HG02610 (cell line): ENCODE data around the gene FAM221B.

Source experiments
- ATAC-seq: cut with Tn5 transposase; IDR thresholded peaks from one replicate; pipeline ENCODE4 v1.9.1; 2021; ENCODE audit warnings: mild to moderate bottlenecking, moderate library complexity; ENCODE audit not compliant: unreplicated experiment

Gene FAM221B

DNA sequence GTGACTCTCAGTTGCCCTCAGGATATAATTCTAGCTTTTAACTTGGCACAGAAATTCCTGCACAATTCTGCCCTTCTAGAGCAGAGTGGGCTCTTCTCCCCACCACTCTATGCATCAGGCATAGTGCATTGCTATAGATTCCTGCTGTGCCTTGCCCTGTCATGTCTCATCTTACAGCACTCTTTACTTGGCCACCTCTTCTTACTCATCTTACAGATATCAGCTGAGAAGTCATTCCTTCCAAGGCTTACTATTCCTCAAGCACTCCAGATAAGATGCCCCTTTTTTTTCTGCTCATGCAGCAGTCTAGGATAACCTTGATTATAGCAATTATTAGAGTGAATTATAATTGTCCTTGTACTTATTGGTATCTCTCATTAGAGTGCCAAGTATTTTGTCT lies 5.6 kb downstream of the FAM221B start:
- ATAC-seq, result no peak

DNA sequence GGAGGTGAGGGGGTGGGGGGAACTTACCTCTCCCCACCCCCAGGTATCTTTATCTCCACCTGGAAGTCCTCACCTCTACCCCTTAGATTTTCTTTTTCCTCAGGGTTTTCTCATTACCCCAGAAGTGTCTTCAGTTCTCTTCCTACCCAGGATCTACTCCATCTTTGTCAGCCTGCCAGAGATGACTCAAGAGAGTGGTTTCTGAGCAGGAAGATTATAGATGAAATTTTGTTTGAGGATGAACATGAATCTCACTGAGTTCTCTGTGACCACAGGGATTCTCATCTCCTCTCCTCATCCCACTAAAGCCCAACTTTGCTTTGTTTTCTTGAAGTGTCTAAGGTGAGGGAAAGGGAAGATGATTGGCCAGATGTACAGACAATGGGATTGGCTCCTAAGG lies 8.5 kb downstream of the FAM221B start:
- ATAC-seq, result no peak

DNA sequence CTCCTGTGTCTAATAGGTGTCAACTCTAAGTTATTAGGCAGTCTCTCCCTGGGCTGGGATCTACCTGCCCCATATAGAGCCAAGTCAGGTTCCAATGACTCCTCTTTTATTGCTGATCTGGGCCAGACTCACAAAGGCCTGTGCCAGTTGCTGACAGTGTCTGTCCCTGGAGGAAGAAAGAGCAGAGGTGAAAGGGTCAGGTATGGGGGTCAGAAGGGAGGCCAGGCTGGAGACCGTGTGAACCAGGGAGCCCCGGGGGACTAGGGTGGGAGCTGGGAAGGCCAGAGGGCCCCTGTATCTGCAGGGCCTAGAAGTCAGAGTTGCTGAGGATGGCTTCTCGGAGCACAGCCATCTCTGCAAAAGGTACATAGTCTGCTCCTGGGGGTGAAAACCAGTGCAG lies 10.2 kb downstream of the FAM221B start:
- ATAC-seq, result no peak

DNA sequence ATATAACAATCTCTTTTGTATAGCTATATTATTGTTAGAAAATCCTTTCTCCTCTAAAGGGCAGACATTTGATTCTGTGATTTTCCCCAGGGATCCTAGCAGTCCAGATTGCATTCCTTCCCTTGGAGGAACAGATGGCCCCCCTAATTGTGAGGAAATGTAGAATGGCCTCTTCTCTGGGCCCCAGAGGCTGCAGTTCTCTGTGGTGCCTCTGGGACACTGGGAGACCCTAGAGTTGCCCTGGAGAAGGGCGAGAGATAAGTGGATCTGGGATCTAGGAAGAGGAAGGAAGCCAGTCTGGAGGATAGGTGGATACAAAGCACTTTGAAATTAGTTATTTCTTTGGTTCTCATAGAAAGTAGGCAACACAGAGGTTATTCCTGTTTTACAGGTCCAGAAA lies 11.8 kb downstream of the FAM221B start:
- no peak for ATAC-seq

DNA sequence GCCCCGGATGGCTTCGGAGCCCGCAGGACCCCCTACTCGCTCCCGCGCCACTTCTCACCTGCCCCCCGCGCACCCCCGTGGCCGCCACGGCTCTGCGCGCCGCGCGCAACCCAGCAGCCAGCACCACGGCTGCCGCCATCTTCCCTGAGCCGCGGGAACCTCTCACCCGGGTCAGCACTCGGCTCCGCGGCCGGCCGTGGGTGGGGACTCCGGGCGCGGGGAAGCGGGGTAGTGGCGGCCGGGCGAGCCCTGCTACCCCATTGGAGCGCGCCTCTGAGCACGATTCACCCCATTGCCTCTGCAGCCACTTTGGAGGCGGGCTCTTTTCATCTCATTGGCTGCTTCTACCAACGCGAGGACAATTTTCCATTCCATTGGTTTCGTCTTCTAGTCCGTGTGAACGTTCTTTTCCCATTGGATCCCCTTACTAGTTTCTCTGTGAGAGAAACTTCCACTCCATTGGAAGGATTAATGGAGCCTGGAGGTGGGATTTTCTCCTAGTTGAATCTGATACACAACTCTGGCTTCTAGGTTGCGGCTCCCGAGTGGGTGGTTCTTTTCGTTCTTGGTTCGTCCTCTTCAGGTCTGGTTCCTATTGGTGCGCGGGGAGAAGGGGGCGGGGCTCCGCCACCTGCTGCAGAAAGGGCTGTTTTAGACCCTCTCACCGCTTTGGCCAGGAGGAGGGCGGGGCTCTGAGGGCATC lies 13.5 kb downstream of the FAM221B start, which contains the start of gene HINT2:
HINT2 (minus strand) TSS at position 202 of the 703 bp plus-strand sequence; CDS start at position 139, 63 bp downstream.
- ATAC-seq, result peak; percentile 71

DNA sequence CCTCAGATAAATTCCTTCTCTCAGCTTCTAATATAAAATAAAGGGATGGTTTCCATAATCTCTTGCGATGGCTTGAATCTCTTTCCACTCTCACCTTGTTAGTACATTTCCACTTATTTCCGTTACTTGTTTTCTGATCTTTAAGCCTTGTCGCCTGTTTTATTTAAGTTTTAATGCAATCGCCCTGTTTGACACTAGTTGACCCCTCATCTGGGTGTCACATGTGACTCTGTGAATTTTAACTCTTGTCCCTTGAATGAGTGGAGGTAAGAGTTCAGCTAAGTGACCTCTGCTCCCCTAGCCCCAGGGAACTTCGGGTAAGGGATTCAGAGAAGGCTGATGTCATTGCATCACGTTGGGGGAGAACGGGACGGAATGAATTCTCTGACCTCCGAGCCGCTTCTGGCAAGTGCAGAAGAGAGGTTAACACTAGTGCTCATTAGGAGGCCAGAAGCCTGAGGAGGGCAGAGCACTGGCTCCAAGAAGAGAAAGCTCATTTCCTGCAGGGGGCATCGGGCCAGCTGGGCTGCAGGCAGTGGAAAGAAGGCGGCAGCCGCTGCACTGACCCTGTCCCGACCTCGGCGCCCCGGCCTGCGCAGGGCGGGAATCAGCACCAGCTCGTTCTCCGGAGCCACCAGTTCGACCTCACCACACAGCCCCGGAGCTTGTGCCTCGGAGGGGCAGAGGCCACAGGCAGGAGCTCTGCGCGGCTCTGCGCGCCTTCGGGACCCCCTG lies 14.3 kb downstream of the FAM221B start:
- peak; percentile 4 for ATAC-seq

DNA sequence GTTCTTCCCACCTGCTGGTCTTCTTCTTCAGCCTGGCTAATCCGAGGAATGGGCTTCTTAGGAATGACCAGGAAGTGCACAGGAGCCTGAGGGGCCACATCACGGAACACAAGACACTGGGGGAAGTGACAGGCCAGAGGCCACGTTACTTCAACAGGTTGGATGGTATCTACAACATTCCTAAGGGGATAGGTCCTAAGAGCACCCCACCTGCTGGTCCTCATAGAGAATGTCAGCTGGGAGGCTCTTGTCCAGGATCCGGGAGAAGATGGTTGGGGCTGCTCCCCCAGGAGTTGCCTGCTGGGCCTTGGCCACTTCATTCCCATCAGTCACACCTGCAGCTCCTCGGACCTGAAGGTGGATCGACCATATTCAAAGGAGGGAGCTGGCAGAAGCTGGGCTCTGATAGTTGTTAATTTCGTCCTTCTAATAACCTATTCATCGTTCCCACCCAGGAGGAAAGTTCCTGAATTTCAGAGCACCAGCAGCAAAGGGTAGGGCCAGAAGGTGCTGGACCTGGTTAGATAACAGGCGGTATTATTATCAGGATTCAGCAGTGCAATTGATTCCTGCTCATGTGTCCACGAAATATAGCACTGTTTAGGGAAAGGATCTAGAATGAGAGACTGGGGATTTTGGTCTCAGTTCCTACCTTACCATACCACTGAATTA lies 15.0 kb downstream of the FAM221B start:
- no peak for ATAC-seq

DNA sequence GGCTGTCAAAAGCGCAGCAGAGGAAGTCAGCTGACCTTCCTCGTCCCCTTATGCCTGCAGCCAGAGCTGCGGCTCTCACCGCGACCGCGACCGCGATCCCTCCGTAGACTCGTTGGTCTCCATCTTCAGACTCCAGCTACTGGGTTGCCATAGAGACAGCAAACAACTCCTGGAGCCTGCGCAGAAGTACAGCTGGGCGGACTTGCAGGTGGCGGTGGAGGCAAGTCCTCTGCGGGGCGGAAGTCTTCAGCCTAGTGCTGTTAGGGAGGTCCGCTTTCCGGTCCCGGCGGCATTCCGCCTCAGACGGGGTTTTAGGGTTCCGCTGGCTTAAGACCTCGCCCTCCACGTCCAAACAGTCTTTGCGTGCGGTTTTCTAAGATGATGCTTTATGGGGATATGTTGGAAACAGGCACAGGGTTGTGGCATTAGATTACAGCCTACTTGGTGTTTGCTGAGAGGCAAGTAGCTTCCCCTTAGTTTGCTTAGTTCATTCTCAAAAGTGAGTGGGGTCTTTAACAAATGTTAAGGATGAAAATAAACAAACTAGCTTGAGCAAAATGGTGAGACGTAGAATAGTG lies 16.4 kb downstream of the FAM221B start, which contains the start of gene SPAG8:
SPAG8 (minus strand) TSS at position 238 of the 578 bp plus-strand sequence; CDS start at position 123, 115 bp downstream.
- ATAC-seq, result peak; percentile 70

DNA sequence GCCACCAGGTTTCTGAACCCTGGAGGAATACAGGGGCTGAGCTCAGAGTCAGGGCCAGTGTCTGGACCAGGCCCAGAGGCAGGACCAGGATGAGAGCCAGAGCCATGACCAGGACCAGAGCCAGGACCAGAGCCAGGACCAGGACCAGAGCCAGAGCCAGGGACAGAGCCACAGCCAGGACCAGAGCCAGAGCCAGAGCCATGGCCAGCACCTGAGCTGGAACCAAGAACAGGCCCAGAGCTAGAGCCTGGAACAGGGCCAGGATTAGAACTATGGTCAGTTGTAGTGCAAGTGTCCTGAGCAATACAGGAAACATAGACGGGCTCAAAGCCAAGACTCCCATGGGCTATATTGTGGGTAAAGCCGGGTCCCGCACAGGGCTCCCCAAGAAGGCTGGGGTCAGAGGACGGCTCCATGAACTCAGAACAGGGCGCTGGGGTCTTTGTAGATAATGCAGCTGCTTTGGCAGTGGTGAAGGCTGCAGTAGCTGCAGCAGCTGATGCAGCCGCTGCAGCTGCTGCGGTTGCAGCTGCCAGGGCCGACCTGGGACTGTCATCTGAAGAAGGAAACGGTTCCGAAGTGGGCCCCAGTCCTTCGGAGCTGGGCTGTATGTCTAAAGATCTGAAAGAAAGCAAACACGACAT lies 17.0 kb downstream of the FAM221B start:
- ATAC-seq, result no peak

DNA sequence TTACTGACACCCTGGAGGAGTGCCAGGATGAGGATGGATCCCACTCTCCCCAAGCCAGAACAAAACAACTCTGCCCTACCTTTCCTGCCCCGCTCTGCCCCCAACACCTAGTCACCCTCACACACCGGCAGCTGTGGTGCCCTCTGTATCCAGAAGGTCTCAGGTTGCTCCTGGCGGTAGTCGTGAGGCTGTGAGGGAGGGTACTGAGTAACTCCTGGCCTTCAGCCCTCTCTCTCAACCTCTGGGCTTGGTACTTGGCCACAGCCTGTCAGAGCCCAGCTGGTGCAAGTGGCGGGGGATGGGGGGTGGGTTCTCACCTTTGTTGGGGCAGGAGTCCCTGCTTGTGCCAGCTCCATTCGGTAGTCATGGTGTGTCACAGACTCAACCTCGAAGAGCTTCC lies 18.4 kb downstream of the FAM221B start:
- ATAC-seq, result no peak

DNA sequence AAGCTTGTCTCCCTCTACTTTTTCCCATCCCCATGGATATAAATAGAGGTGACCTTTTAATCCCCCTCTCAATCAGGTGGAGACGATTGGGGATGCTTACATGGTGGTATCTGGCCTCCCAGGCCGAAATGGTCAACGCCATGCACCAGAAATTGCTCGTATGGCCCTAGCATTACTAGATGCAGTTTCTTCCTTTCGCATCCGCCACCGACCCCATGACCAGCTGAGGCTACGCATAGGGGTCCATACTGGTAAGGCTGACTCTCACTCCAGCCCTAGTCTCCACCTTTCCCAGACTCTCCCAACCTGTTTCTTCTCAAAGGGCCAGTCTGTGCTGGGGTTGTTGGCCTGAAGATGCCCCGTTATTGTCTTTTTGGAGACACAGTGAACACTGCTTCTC lies 20.1 kb downstream of the FAM221B start:
- no peak for ATAC-seq

DNA sequence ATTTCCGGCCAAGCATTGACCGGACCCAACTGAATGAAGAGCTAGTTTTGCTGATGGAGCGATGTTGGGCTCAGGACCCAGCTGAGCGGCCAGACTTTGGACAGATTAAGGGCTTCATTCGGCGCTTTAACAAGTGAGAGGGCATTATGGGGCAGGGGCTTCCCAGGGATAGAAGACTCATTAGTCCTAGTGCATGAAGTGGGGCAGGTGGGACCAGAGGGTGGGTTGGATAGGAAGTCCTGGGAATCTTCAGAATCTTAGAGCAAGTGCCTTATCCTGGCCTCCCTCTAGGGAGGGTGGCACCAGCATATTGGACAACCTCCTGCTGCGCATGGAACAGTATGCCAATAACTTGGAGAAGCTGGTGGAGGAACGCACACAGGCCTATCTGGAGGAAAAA lies 22.4 kb downstream of the FAM221B start:
- no peak for ATAC-seq

DNA sequence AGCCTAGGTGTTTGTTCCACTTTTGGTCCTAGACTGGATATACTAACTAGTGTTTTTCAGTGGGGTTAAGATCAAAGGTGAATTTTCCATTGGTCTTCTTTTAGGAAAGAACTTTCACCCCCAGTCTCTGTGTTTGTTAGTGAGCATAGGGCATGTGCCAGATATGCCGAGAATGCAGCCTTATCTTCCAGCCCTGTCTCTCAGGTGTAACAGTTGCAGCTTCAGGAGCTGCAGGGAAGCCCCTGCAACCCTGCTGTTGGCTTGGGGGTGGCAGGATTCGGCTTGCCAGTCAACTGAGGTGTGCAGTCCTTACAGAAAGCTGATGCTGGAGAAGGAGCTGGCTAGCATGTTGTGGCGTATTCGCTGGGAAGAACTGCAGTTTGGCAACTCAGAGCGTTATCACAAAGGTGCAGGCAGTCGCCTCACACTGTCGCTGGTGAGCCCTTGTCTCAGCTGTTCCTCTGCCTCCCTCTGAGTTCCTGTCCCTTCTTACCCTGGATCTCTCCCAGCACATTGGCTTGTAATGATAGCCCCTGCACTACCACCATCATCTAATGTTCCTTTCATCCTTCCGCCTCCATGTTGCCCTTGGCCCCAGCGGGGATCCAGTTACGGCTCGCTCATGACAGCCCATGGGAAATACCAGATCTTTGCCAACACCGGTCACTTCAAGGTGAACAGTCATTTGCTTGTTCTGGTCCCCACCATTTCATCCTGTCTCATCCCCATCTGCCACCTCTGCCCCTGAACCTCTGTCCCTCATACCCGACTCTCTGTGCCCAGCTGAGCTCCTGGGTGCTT lies 27.0 kb downstream of the FAM221B start:
- ATAC-seq, result no peak

DNA sequence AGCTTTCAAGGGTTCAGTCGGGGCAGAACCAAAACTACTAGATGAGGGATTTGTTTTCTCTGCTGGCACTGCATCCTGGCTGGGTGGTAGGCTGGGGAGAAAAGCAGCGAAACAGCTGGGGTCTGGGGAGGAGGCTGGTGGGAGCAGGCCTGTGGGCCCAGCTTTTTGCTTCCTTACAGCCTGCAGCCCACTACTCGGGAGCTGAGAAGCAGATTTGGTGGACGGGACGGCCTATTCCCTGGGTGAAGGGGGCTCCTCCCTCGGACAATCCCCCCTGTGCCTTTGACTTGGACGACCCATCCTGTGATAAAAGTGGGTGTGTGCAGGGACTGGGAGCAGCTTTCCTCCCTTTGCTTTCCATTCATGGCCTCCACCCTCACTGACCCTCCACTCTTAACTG lies 28.0 kb downstream of the FAM221B start:
- no peak for ATAC-seq

DNA sequence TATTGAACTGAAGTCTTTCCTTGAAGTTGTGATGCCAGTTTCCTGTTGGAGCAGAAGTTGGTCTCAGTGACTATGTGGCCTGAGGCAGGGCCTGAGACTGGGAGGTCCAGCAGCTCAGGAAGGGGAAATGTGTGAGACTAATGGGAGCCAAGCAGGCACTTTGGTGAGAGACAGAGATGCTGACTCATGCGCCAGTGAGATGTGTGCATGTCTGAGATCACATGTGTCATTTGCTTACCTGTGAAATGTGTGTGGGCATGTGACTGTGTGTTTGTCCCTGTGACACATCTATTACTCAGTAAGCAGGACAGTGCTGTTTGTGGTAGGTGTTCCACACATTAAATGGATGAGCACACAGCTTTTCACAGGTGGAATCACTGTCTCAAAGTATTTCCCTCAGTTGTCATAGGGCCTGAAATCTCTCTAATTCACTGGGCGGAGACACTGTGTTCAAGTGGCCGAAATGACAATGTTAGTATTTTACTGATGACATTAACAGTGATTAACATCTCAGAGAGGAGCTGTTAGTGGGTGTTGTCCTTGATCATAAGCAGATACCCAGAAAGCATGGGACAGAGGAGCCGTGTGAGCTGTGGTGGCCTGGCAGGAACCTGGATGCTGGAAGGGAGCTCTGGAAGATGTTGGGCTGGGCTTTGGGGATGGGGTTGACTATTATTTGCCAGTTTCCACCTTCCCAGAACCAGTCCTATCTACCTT lies 29.7 kb downstream of the FAM221B start:
- peak; percentile 76 for ATAC-seq

DNA sequence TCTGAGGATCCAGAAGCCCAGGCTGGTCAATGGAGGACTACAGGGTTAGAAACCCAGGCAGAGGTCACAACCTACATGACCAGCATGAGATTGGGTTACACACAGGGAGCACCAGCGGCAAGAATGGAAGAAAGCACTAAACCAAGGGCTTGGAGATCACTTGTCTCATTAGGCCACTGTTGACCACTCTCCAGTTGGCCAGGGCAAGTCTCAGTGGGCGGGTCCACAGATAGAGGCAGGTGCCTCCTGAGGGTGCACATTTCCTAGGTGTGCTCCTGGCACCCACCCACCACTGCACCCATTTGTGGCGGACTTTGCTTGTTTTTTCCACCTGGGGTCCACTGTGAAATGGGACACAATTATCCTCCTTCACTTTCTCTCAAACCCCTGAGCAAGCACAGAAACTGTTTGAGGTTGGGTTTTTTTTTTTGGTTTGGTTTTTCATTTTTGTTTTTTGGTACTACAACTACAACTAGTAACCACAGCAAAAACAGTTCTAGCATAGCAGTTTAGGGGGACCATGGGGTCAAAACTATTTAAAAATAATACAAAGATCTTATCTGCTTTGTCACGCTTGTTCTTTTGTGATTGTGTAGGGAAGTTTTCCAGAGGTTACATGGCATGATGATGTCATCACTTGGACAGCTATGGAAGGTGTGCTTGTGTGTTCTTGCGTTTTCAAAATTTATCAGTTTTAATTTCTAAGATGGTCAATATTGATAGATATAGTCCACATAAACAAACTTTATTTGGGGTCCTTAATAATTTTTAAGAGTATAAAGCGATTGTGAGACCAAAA lies 31.0 kb downstream of the FAM221B start:
- ATAC-seq, result no peak

DNA sequence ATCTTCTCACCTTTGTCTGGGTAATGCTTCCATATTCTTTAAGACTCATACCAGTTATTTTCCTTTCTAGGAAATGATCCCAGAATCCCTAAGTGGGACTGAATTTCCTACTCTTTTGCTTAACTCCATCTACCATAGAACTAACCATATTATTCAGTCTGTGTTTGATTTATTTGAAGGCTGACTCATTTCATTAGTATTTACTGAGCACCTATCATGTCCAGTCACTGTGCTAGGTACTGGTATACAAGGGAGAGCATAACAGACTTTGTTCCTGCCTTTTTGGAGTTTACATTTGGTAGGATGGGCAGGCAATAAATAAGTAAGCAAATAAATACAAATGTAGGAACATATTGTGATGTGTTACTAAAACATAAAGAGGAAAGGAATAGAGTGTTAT lies 32.8 kb downstream of the FAM221B start:
- no peak for ATAC-seq

DNA sequence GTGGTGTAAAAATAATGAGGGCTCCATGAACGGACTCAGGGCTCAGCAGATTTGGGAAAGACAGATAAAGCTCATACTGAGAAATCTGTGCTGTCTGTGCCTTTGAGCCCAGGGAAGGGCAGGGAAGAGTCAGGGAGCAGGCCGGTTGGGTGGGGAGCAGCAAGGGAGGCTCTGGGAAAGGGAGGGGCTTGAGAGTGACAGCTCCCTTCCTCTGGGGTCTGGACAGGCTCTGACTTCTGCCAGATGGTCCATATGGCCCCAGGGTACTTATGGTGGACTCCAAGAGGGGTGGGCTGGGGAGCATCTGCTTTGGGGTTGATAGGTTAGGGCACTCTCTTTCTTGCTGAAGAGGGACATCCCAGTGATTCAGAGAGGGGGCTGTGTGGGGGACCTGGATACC lies 35.1 kb downstream of the FAM221B start:
- ATAC-seq, result no peak

DNA sequence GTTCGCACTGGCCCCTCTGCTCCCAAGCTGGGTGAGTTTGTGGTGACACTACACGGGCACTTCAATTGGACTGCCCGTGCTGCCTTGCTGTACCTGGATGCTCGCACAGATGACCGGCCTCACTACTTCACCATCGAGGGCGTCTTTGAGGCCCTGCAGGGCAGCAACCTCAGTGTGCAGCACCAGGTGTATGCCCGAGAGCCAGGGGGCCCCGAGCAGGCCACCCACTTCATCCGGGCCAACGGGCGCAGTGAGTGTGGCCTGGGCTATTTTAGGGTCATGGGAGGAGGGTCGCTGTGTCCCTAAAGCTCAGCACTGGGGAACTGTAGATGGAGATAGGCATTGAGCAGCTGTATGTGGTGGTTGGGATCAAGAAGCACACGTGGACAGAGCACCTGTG lies 35.7 kb downstream of the FAM221B start:
- ATAC-seq, result no peak
